HG03159 (cell line): ENCODE data around the gene FSIP1.
"Not testable (repeated sequence)": the region's sequence is repeated elsewhere in the genome, so short reads cannot be mapped to it uniquely, and the experiment has no call there.

ENCODE experiments used
- ATAC-seq: cut with Tn5 transposase; IDR thresholded peaks from one replicate; pipeline ENCODE4 v1.9.1; 2021; ENCODE audit warnings: mild to moderate bottlenecking, moderate library complexity; ENCODE audit not compliant: unreplicated experiment

The FSIP1 gene

DNA sequence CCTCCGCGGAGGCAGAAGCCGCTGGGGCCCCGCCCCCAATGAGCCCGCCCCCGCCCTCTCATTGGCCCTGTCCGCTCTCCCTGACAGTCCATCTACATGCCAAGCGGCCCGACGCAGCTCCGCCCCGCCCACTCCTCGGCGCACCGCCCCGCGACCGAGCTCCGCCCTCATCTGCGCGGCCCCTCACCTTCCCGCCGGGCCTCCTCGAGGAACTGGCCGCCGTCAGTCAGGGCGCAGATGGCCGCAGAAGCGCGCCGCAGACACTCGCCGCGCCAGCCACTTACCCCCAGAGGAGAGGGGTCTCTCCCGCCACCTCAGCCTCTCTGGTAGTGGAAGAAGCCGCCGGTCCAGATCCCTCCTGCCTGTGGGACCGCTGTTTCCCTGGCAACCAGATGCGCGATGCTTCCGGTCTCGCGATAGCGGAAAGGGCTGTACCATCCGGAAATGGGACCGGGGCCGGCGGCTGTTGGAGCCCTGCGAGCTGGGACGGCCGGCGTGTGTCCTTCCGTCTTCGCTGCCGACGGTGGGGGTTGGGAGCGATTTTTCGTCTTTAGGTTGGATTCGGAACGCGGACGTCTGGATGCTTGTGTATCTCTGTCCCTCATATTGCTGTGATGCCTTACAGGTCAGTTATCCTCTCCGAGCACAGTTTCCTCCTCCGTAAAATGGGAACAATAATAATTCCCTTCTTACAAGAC is at the start of gene FSIP1:
TSS of gene FSIP1 (minus strand) at position 401 of the 698 bp plus-strand sequence. CDS start 6,317 bp downstream, outside the sequence.
- peak; percentile 98 for ATAC-seq

DNA sequence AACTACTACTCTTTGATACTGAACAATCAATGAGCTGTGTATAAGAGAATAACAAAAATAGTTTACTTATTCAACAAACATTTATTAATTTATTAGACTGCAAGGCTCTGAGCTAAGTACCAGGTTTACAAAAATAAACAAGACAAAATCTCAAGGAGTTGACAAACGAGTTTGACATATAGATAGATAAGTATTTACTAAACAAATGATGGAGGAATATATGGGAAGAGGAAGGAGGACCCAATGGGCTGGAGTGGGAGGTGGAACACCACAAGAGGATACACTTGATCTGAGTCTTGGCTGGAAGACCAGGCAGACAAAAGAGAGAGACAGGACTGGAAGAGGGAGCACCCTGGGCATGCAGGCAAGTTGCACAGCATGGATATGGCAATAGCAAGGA is 47.5 kb upstream of the FSIP1 start:
- ATAC-seq: no peak

DNA sequence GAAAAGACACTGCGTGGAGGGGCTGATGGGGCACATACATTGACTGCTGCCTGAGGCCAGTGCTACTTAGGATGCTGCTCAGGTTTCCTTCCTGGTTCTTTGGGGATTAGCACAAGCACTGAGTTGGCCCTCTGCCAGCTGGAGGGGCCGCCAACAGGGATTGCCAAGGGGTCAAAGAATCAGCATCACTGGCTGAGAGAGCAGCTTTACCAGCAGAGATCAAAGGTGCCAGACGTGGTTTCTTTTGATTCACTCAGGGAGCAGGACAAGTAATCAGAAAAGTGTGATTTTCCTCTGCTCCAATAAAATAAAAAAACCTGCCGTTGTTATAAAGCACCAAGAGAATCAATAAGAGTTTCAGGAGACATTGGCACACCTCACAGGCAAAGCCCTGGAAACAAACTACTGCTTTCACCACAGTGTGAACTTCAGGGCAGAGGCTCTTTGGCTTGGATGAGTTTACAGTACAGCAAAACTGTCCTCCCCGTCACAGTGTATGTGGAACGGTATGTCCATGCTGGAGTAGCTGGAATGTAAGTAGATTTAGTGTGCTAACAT is 45.8 kb upstream of the FSIP1 start:
- no peak for ATAC-seq

DNA sequence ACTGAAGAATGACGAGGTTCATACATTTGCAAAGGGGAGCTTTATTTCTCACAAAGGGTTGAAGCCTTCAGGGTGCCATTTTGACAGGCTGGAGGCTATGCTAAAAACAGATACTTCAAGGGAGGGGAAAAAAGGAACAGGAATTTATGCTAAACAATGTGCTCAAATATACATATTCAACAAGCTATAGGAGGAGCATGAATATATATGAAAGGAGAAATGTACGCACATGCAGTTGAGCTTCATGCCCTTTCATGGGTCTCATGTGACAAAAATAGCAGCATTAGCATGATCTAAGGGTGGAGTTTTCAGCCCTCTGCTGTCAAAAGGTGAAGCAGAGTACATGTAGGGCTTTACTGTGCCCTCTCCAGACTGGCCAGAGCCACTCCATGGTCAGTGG is 44.3 kb upstream of the FSIP1 start:
- ATAC-seq: no peak

DNA sequence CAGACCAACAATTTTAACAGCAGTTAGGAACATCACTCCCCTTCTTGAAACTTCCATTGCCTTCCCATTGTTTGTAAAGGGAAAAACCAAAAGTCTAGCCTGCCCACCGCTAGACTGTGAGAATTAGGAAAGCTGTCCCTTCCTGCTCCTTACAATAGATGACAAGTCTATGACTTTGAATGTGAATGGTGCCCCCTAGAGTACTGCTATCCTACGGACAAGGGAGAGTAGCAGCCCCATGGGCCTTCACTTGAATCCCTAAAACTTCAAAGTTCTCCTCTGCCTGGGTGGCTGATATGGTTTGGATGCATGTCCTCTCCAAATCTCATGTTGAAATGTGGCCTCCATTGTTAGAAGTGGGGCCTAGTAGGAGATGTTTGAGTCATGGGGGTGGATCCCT is 41.0 kb upstream of the FSIP1 start:
- no peak for ATAC-seq

DNA sequence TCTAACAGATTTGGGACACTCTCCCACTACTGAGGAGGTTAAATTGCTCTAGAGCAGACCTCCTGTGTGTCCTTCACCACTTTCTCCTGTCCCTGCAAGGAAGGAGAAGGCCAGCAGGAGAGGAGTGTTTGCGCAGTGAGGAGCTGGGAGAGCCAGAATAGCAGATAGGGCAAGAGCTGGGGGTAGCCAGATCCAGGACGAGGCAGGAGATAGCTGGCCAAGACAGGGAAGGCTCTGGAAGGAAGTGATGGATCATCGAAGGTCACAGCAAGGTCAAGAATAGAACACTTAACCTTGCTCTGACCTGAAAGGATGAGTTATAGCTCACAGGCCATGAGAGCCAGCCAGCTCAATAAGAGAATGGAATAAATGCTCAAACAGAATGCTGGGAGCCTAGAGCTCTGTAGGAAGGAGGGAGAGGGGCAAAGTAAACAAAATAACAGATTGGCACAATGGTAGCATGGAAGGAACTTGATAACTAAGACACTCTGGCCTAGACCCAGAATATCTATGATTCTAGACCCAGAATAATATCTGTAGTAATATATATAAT is 37.5 kb upstream of the FSIP1 start:
- no peak for ATAC-seq

DNA sequence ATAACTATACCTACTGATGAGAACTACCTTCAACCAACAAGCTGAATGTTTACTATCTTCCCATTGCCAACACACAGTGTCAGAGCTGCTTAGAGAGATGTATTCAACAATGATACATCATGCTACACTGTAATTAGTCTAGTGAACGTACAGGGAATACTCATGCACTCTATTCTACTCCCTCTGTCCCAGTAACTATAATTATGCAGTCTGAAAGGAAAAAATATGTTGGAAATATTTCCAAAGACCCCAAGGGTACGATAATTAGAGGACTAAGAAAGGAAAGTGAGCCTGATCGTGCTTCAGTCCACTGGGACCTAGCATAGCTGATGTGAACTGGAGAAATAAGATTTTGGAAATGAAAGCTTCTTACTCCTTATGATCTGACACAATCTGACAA is 36.9 kb upstream of the FSIP1 start:
- no peak for ATAC-seq

DNA sequence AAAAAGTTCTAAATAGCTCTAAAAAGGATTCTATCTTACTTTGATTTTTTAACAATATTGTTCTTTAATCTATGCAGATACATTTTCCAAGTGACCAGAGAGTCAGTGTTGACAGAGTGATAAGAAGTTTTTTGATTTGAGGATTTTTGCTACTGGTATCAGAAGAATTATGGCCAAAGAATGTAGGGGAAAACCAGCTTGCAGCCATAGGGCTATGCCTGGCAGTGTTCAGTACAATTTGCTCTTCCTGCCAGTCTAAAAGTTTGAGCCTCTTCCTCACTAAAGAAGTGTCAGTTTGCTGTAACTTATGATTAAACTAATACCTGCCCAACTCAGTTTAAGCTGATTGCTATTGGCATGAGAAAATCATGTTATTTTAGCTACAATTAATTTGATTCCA is 35.3 kb upstream of the FSIP1 start:
- no peak for ATAC-seq

DNA sequence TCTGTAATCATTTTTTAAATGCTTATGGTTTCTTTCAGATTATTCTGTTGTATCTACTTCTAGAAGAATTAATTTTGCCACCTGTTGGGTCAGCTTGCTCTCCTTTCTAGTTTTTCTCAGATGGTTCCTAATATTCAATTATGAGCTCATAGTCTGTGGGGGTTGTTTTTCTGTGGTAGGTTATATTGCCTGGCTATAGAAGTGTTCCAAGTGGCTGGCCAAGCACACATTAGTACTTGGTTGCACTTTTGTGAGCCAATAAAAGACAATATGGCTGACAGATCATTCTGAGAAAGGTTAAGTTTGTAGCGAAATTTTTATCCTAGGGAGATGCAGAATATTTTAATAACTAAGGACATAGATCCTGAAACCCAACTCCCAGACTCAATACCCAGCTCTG is 31.8 kb upstream of the FSIP1 start:
- no peak for ATAC-seq

DNA sequence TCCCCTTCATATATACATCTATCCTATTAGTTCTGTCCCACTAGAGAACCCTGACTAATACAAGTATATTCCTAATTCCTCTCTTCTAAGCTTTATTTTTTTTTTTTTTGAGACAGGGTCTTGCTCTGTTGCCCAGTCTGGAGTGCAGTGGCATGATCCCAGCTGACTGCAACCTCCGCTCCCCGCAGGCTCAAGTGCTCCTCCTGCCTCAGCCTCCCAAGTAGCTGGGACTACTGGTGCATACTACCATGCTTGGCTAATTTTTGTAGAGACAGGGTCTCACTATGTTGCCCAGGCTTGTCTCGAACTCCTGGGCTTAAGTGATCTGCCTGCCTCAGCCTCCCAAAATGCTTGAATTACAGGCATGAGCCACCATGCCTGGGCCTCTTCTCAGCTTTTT is 30.0 kb upstream of the FSIP1 start:
- ATAC-seq: not testable (repeated sequence)

DNA sequence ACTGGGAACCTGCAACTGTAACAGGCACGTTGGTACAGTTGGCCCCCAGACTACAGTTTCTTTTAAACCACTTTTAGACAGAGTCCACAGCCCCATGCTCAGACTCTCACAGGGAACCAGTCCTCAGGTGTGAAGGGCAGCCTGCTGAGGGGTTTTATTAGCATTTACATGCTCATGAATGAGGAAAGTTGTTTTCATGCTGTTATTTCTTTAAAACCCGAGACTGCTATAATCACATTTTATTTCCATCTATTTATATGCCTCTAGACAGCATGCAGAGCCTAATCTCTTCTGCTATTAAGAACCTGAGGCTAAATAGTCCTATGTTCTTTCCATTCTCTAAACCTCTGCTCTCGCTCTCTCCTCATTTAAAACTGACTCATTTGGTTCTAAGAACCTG is 26.3 kb upstream of the FSIP1 start:
- ATAC-seq: no peak

DNA sequence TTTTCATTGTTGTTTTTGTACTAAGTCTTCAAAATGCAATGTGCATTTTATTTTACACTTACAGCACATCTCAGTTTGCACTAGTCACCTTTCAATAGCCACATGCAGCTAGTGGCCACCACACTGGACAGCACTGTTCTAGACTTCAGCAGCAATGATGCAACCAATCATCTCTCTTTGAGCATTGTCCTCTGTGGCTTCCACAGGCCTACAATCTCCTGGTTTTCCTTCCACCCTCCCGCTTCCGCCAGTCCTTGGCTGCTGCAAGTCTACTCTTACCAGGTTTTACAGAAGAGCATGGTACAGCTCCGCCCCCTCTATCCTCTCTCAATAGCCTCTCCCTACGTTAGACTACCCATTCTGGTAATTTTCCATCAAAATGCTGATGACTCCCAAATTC is 25.1 kb upstream of the FSIP1 start:
- no peak for ATAC-seq

DNA sequence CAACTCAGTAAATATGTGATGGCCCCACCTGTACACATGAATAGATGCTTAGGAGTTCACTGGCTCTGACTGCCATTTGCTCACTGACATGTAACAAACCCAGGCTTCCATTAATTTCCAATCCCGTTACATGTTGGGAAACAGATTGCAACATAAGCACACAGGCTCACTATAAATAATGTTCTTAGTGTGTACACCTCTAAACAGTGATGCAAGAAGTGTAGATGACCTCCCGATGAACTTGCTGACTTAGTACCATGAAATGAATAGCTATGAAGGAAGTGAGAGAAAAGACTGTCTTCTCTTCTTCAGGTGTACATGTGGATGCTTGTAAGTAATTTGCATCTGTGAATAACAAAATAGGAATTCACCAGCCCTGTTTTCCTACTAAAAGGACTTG is 21.4 kb upstream of the FSIP1 start:
- ATAC-seq: no peak

DNA sequence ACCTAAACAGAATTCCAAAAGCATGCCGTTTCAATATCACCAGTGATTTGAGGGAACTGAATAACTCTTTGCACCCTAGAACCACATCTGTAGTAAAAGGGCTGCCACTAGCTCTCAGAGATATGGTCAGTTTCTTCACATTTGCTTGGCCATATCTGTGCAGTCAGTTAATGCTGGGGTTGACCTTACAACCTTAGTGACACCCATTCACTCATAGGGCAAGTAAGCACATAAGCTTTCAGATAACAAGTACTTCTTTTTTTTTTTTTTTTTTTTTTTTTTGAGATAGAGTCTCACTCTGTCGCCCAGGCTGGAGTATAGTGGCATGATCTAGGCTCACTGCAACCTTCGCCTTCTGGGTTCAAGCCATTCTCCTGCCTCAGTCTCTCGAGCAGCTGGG is 20.4 kb upstream of the FSIP1 start:
- no peak for ATAC-seq

DNA sequence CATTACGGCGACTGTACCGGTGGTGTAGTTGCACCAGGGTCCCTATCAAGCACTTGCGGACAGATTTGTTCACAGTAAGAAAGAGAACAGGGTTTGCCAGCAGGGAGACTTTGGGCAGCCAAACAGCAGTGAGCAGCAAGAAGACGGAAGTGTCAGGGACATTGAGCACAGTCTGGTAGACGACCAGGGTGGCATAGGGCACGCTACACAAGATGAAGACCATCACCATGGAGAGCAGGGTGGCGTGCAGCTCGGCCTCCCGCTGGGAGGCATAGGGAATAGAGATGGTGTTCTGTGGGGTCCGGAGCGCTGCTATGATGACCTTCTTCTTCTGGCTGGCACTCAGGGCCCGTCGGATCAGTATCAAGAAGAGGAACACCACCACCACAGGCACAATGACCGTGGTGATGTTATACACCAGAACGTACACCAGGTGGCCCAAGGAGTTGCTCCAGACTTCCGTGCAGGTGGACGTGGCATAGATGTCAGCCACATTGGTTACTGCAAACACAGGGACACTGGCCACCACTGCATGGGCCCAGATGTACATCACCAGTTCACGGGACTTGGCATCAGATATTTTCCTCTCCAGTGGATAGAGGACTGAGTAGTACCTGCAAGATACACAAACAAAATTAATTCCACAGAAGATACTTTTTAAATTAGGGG is 19.1 kb upstream of the FSIP1 start:
- ATAC-seq: peak; percentile 57

DNA sequence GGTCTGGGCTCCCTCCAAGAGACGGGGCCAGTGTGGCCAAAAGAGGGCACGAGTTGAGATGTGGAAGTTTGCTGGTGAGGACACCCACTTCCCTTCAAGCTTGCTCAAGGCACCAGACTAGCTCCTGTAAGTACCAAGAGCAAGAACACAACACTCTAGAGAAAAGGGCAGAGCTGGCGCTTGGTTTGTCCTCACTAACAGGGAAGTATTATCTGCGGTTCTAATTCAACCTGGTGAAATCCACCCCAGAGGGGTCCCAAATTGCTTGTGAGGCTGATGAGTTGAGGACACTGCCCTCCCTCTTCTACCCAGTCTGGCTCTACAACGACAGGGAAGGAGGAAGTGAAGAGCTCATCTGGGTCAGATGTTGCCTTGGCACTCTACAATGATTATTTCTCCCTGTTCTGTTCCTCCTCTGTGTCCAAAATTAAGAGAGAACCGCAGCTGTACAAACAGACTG is 16.9 kb upstream of the FSIP1 start:
- ATAC-seq: no peak

DNA sequence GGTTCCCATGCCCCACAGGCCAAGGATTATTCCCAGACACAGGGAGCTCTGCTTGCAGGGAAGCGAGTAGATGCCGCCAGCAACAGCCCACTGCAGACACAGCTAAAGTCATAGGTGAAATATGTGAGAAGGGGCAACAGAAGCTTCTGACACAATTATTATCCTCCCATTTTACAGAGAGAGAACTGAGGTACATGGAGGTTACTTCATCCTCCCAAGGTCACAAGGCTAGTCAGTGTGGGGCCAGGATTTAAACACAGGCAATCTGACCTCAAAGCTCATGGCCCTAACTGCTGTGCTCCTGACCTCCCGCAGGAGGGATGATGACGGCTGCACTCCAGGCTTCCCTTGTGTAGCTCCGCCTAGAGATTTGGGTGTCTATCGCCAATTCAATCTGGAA is 15.7 kb upstream of the FSIP1 start:
- no peak for ATAC-seq

DNA sequence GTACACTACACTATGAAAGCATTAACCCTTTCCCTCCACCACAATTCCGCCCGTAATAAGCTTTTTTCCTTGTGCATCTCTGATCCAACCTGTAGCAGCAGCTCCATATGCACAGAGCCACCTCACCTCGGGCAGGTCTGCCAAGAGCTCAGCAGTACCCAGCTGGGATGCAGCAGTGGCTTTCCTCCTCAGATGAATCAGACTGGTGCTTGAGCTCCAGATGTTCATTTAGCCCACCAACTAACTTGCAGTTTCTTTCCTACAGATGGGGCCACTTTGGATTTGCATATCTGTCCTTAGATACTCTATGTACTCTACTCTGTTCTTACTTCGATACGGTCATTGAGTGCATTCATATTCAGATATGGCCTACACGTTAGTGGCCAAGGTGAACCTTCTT is 14.8 kb upstream of the FSIP1 start:
- ATAC-seq: no peak

DNA sequence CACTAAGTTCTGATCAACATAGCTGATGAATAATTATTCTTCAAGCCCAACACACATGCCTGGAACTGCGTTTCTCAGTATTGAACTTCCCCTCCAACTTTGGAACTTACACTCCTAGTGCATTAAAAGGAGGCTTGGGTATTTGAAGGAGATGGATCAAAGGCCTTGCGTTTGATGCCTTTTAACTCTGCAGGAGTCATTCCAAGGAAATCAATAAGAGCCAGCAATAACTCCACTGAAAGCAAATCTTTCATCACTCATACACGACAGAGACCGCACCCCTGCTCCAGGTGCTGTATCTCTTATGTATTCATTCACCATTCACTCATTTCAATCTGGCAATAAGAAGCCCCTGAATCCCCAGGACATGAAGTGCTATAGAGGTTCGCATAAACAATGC is 14.0 kb upstream of the FSIP1 start:
- no peak for ATAC-seq

DNA sequence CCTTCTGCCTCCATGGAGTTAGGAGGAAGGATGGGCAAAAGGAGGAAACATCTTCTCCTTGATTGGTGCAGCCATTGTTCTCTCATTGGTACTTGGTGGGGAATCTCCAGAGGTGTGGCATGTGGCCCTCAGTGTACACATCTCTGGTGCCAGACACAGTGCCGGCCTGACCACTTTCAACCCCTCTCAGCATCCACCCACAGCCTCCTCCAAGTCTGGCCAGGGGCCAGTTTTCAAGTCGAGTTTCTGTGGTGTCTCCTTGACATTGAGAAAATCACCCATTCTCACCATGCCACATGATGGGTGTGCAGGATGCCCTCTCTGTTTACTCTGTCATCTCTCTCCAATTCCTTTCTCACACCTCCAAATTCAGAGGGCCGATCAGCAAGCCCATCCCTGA is 12.8 kb upstream of the FSIP1 start:
- no peak for ATAC-seq

DNA sequence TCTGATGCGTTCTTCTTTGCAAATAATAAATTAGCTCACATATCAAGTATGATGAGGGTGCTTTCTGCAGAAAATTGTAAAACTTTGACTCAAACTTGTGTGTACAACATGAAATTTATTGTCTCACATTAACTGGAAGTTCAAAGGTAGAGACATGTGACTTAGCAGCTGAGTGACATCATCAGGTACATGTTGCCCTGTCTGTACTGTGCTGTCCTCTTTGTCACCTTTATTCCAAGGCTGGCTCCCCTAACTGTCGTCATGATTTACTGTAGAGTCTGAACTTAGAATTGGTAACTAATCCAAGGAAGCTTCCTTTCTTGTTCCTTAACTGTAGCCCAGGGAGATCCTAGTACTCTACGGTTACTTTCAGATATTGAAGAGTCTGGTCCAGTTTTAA is 12.3 kb upstream of the FSIP1 start:
- ATAC-seq: no peak

DNA sequence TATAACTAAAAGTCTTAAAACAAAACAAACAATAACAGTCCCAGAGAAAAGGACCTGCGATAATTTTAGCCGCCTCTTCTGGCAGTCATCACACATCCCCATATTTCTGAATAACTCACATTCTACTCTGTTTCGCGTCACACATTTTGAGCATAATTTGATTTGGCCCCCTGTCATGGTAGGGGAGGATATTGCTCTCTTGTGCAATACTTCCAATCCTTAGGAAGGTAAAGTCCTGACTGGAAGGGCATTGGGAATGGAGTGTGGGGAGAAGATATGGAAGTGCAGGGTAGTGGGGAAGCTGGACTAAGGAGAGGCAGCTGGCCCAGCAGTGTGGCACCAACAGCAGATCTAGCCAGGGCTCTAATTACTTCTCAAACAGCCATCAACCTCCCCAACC is 11.3 kb upstream of the FSIP1 start:
- ATAC-seq: no peak
